Mesothelial cell of epicardium (in vitro differentiated cells): Measurements from ENCODE around the gene SPATA1. TPM values are rescaled to one million over a fixed set of nuclear protein-coding genes. Genes with fewer than 3 reads are reported as not detected.

Experiments
- DNase-seq, 2 experiments: peaks; one replicate each; pipeline ENCODE4 v3.0.0; 2021; ENCODE audit warnings: low spot score in 2 of 2; ENCODE audit not compliant: unreplicated experiment in 2 of 2
- H3K27ac Mint-ChIP-seq: 2 replicates; pipeline ENCODE4 v1.8.0; 2021; ENCODE audit warnings: mixed read lengths
- H3K27me3 Mint-ChIP-seq: 2 replicates; pipeline ENCODE4 v1.8.0; 2021; ENCODE audit warnings: low read depth, mixed read lengths
- H3K36me3 Mint-ChIP-seq: 2 replicates; pipeline ENCODE4 v1.8.0; 2021; ENCODE audit warnings: mixed read lengths
- H3K4me1 Mint-ChIP-seq: 2 replicates; pipeline ENCODE4 v1.8.0; 2021; ENCODE audit warnings: mixed read lengths
- H3K4me3 Mint-ChIP-seq: 2 replicates; pipeline ENCODE4 v1.8.0; 2021; ENCODE audit warnings: mild to moderate bottlenecking, moderate library complexity, mixed read lengths
- H3K9me3 Mint-ChIP-seq: 2 replicates; pipeline ENCODE4 v1.8.0; 2021; ENCODE audit warnings: mixed read lengths
- total RNA-seq: library from RNA; stranded (reverse); gene quantifications from 3 replicates; pipeline ENCODE4 v1.2.1, GENCODE V29; 2021
- TF ChIP-seq, protein P1 (sequence below): fragments of 200-600 bp; sonication (generic); IDR thresholded peaks from one replicate; pipeline ENCODE4 v1.5.0; 2021; ENCODE audit warnings: antibody characterized with exemption; ENCODE audit not compliant: unreplicated experiment

SPATA1 gene
- total RNA-seq, 1 donor from 2014 or later: 1.2 TPM

- H3K9me3 Mint-ChIP-seq: no peaks in the 10 kb centered on the region
- peaks cover 11% of the 10 kb centered on the region for H3K36me3 Mint-ChIP-seq
- no peaks in the 10 kb centered on the region for H3K27me3 Mint-ChIP-seq
- H3K27ac Mint-ChIP-seq: peak within 1 kb of the TSS; percentile 98
- H3K4me1 Mint-ChIP-seq: peaks cover 29% of the 10 kb centered on the region
- H3K4me3 Mint-ChIP-seq: peak within 1 kb of the TSS; percentile 91
- DNase-seq: peak; percentile 82 to 84
- TF ChIP-seq, protein P1, sequence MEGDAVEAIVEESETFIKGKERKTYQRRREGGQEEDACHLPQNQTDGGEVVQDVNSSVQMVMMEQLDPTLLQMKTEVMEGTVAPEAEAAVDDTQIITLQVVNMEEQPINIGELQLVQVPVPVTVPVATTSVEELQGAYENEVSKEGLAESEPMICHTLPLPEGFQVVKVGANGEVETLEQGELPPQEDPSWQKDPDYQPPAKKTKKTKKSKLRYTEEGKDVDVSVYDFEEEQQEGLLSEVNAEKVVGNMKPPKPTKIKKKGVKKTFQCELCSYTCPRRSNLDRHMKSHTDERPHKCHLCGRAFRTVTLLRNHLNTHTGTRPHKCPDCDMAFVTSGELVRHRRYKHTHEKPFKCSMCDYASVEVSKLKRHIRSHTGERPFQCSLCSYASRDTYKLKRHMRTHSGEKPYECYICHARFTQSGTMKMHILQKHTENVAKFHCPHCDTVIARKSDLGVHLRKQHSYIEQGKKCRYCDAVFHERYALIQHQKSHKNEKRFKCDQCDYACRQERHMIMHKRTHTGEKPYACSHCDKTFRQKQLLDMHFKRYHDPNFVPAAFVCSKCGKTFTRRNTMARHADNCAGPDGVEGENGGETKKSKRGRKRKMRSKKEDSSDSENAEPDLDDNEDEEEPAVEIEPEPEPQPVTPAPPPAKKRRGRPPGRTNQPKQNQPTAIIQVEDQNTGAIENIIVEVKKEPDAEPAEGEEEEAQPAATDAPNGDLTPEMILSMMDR: no peak
Measured at GRCh38 chr1:84573967-84574842, 68.0 kb downstream of the SPATA1 start, which contains the start of gene CTBS. CTBS (minus strand) TSS chr1:84574440; CDS start chr1:84574415, 25 bp downstream.

DNA sequence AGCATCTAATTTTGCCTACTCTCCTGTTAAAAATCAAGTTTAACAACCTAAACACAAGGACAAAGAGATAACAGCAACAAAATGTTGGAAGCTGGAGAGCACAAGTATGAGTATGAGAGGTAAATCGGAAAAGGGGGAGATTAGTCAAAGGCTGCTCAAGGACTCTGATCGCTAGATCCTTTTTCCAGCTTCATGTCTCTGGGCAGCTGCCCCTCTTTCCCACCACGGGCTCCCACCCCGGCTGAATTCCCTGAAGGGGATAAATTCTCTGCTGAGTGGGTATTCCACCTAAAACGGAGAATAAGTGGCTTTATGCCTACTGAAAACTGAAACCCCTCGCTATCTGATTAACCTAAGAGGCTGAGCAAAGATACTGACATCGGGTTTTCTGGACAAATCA lies 68.8 kb downstream of the SPATA1 start:
- H3K27me3 Mint-ChIP-seq: no peaks in the 10 kb centered on the region
- no peaks in the 10 kb centered on the region for H3K9me3 Mint-ChIP-seq
- H3K4me3 Mint-ChIP-seq: peak overlapping the region; percentile 91
- peaks cover 8% of the 10 kb centered on the region for H3K36me3 Mint-ChIP-seq
- no peak for DNase-seq
- H3K27ac Mint-ChIP-seq: peak overlapping the region; percentile 88
- TF ChIP-seq, protein P1: no peak
- peaks cover 29% of the 10 kb centered on the region for H3K4me1 Mint-ChIP-seq

DNA sequence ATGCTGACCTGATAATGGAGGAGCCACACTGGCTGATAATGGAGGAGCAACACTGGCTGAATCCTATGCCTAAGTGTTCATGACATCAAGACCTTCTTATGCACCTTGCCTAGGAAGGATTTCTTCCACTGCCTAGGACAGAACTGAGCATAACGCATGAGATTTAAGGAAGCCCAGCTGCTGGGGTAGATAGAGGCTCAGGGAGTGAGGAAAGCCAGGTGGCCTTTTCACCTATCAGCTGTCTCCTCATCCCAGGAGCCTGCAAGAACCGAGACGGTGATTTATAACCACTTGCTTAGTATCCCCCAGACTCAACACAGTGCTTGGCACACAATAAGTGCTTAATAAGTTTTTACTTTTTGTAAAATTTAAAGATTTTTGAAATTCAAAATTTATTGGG lies 75.5 kb downstream of the SPATA1 start:
- no peak for DNase-seq
- Mint-ChIP-seq H3K9me3 (peaks cover 10% of the 10 kb centered on the region), H3K27ac (no peak overlapping the region), H3K36me3 (peaks cover 6% of the 10 kb centered on the region), H3K27me3 (no peaks in the 10 kb centered on the region), H3K4me1 (peaks cover 11% of the 10 kb centered on the region), H3K4me3 (no peak overlapping the region)
- TF ChIP-seq, protein P1: no peak

- TF ChIP-seq, protein P1: no peak
- DNase-seq: no peak
- no peaks in the 10 kb centered on the region for H3K27me3 Mint-ChIP-seq
- peaks cover 10% of the 10 kb centered on the region for H3K9me3 Mint-ChIP-seq
- H3K4me3 Mint-ChIP-seq: no peak overlapping the region
- H3K4me1 Mint-ChIP-seq: peaks cover 11% of the 10 kb centered on the region
- peaks cover 6% of the 10 kb centered on the region for H3K36me3 Mint-ChIP-seq
- peak overlapping the region; percentile 75 for H3K27ac Mint-ChIP-seq
Measured at GRCh38 chr1:84582802-84583587, 76.8 kb downstream of the SPATA1 start.

- Mint-ChIP-seq H3K4me1 (peaks cover 11% of the 10 kb centered on the region), H3K9me3 (peaks cover 10% of the 10 kb centered on the region), H3K36me3 (peaks cover 6% of the 10 kb centered on the region), H3K4me3 (no peak overlapping the region), H3K27me3 (no peaks in the 10 kb centered on the region), H3K27ac (peak overlapping the region; percentile 75)
- TF ChIP-seq, protein P1: no peak
- DNase-seq: no peak
Measured at GRCh38 chr1:84583648-84584047, 77.5 kb downstream of the SPATA1 start.
